ENCODE results near the gene RBP3.
A peak's percentile ranks its signal among the peaks of the same experiment; 100 is the strongest.

Gene RBP3

DNA sequence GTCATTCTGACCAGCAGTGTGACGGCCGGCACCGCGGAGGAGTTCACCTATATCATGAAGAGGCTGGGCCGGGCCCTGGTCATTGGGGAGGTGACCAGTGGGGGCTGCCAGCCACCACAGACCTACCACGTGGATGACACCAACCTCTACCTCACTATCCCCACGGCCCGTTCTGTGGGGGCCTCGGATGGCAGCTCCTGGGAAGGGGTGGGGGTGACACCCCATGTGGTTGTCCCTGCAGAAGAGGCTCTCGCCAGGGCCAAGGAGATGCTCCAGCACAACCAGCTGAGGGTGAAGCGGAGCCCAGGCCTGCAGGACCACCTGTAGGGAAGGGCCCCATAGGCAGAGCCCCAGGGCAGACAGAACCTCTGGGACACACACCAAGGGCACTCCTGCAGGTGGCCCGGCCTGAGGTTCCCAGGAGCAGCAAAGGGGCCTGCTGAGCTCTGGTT is 9.0 kb downstream of the RBP3 start:
- DNase-seq: no peak

GRCh38 chr10:47357911-47358310 is 9.7 kb downstream of the RBP3 start:
- no peak for DNase-seq

GRCh38 chr10:47358457-47358856 is 10.3 kb downstream of the RBP3 start:
- no peak for DNase-seq

DNA sequence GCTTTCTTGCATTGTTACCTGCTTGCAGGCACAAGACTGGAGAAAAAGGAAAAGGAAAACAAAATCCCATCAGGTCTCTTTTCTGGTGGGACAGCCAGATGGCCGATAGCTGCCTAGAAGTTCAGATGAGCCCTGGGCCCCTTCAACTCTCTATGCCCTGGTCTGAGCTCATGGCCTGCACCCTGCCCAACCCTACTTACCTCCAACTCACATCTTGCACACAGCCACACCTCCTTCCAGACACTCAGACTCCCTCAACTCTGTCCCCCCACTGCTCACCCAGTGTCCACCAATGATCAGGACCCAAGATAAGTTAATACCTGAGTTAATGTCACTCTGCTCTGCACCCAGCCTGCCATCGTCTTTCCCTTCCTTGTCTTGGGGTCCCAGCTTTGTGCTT is 10.9 kb downstream of the RBP3 start:
- DNase-seq: no peak

GRCh38 chr10:47359626-47360418 is 11.7 kb downstream of the RBP3 start:
- peak in 1 of 56 donors; percentile 37 for DNase-seq

DNA sequence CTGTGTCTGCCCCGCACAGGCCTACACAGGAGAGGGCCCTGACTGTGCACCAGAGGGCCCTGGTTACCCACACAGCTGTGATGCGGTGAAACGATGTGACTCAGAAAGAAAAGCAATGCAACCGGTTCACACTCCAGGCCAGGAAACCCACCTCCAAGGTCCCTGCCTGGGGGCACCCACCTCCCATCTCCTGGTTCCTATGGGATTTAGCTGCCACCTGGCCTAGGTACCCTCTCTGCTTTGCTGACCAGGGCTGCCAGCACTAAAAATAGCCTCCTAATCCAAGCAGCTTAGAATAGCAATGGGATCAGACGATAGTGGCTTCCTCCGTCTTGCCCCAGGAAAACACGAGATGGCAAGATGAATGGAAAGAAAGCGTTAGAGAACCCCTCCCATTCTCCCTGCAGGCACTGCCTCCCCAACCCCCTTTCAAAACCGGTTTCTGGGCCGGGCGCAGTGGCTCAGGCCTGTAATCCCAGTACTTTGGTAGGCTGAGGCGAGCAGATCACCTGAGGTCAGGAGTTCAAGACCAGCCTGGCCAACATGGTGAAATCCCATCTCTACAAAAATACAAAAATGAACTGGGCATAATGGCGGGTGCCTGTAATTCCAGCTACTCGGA is 12.4 kb downstream of the RBP3 start:
- no peak for DNase-seq

GRCh38 chr10:47361293-47361692 is 13.1 kb downstream of the RBP3 start:
- DNase-seq: peak in 16 of 56 donors; percentile 8 to 66 (median 23)

GRCh38 chr10:47362199-47362598 is 14.0 kb downstream of the RBP3 start:
- DNase-seq: no peak

GRCh38 chr10:47363781-47364180 is 15.6 kb downstream of the RBP3 start:
- DNase-seq: no peak

DNA sequence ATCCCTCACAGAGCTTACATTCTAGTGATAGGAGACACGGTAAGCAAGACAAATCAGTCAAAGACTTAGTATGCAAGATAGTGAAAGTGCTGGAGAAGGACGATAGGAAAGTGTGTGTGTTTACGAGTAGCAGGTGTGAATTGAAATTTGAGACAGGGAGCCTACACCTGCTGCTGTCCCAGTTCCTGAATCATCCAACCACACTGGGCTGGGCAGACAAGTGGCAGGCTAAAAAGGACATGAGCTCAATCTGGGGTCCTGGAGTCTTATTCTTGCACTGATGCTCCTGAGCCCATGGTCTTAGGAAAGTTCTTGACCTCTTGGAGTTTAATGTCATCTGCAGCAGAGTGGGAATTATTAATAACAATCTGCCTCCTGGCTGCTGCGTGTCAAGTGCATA is 16.2 kb downstream of the RBP3 start:
- DNase-seq: no peak

DNA sequence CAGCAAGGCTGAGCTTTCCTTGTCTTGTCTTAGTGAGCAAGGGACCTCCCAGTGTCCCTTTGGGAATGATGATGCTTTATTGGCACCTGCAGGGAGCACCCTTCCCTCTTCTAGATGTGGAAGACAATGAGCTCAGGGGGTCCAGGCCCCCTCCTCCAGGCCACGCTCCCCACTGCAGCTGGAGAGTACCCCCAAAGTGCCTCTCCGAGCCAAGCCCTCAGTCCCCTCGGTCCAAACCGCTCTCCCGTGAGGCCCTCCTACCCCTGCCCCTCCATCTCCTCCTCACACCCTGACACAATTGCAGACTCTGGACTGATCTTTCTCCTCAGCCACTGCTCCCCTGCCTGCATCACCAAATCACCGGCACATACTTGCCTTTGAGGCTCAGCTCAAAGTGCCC is 16.7 kb downstream of the RBP3 start:
- DNase-seq: no peak

DNA sequence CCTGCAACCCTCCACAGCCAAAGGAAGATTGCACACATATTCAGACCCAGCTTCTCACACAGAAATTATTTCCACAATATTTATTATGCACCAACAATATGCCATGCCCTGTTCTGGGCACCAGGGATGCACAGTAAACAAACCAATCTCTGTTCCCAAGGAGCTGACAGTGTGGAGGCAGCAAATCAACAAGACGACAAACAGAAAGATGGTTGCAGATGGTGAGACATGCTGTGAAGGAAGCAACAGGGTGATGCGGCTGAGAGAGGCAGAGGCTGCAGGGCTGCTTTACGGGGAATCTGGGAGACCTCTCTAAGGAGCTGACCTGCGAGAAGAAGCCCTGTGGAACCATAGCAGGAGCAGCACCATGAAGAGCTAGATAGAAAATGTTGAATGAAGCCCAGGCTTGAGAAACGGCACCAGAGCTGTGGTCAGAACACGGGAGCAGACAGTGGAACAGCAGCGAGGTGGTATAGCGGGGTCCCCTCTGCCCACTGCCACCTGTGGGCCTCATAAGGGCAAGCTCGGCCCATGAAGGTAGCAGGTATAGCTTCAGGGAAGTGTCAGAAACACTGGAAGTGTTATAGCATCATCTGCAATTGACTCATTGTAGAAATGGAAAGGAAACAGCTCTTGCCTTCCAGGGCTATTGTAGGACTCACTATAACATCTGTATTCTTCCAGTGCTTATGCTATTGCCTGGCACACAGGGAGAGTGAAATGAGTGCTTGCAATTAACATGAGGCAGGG is 17.4 kb downstream of the RBP3 start:
- no peak for DNase-seq

DNA sequence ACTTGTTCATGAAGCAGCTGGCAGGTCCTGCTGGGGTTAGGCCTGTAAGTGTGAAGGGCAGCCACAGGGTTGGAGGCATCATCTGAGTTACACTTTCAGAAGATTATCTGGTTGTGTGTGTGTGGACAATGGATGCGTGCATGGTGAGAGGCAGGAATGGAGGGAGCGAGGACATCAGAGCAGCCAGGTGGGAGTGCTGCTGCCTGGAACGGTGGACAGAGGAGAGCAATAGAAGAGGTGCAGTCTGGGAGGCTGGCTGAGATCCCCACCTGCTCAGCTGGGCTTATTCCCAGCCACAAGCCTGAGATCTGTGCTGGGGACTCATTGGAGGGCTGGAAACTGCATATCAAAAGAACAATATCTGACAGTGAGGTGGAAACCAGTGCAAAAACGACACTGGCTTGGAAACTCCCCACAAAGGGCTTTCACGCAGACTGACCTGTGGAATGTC is 18.0 kb downstream of the RBP3 start:
- DNase-seq: no peak

- no peak for DNase-seq
These were observed 18.7 kb downstream of the RBP3 start for GRCh38 chr10:47366731-47367460.

DNA sequence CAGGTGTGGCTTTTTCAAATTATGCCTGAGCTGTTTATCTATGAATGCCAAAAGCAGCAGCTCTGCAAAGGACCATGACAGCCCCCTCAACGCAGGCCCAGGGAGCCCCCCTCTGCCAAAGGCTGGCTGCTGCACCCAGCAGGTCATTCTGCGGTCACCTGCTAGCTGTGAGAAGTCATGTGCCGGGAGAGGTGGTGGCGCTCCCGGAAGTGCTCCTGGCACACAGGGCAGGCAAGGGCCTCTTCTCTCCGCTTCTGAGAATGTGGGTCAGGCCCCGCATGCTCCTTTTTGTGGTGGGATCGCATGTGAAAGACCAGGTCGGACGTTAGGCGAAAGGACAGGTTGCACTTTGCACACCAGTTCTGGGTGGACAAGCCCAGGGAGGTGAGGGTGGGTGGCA is 19.5 kb downstream of the RBP3 start:
- DNase-seq: no peak

DNA sequence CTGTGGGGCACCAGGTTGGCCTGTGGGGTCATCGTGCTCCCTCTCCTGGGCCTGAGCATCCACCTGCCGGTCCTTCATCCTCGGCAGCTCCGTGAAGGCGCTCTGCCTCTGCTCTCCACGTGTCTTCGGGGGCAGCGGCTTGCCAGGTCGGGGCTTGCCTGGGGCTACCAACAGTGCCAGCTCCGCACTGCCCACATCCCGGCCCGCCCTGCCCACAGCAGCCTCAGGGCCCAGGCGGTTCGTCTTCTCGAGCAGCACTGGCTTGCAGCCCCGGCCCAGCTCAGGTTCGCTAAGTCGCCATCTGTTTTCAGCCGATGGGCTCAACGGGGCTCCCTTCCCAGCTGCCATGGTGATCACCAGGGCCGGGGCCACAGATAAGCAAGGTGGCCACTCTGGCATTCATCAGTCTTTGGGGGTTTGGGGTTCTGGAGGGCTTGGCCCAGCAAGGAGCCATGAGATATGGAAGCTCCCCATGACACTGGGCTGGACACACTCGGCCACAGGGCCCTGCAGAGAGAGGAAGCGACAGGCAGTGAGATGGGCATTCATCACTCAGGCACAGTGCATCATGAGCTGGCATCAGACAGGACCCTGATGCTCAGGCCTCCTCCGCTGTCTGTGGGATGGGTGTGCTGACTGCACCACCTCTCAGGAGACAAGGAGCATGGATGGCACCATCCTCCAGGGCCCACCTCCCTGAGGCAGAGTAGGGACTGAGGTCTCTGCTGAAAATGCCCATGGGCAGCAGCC is 20.4 kb downstream of the RBP3 start:
- DNase-seq: no peak

- no peak for DNase-seq
These were observed 21.2 kb downstream of the RBP3 start for GRCh38 chr10:47369251-47369894.

DNA sequence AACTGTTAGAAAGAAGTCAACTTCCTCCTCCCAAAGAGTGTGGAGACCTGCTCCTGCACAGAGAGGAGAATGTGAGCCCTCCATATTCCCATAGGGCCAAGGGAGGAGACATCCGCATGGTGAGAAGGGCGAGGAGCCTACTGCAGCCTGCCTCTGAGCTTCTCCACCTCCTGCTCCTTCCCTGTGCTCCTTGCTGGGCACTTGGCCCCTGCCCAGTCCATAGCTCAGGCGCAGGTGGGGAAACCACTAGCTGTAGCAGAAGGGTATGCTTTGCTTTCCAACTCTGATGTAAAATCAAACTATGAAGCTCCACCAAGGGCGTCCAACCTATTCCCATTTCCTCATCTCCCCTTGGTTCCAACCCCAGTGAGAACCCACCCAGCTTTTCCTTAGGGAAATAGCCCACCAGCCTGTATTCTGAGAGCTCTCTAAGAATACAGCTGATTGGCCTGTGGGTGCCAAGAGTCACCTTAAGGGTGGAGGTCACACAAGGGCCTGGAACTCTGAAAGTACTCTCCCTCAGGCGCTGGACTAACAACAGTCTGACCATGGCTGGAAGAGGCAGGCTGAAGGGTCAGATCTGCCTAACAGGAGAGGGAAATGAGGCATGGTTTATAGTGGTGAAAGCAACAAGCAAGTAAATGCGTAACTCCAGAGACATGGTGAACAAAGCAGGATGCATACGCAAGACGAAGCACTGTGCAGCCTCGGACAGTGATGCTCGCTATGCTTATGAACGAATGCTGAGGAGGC is 22.0 kb downstream of the RBP3 start:
- DNase-seq: no peak

GRCh38 chr10:47370878-47371277 is 22.7 kb downstream of the RBP3 start:
- no peak for DNase-seq
